BJ (cell line): Measurements from ENCODE around the gene HS6ST3. TPM values are rescaled to one million over a fixed set of nuclear protein-coding genes. Genes with fewer than 3 reads are reported as not detected.

Experiments used
- CTCF ChIA-PET: fragments of 350-600 bp; formaldehyde crosslinking; extraction: SDS; loops from one replicate; lab custom pipeline; 2021; ENCODE audit warnings: antibody characterized with exemption, inconsistent platforms; lab: Yijun Ruan, JAX
- POLR2A ChIA-PET: fragments of 300-600 bp; sonication (Branson Sonifier 250); formaldehyde crosslinking; extraction: SDS; loops from one replicate; lab custom pipeline; 2021; ENCODE audit warnings: antibody characterized with exemption; lab: Charles Lee
- DNase-seq: peaks from one replicate; pipeline ENCODE4 v3.0.0-alpha.2; 2011; ENCODE audit warnings: low read depth
- H3K27me3 ChIP-seq: 2 replicates; pipeline ENCODE4 v1.6.0; 2011; ENCODE audit warnings: low read length; ENCODE audit not compliant: control insufficient read depth, insufficient read depth
- H3K36me3 ChIP-seq: 2 replicates; pipeline ENCODE4 v1.5.1; 2011; ENCODE audit warnings: low read length; ENCODE audit not compliant: control insufficient read depth, insufficient read depth
- H3K4me3 ChIP-seq: 2 replicates; pipeline ENCODE4 v1.5.1; 2011; ENCODE audit warnings: low read depth, mild to moderate bottlenecking, control low read depth, low read length
- polyA plus RNA-seq: library from polyadenylated mRNA; depleted of rRNA; stranded (reverse); fragments of >200 nt; gene quantifications from 2 replicates; pipeline ENCODE4 v1.2.3, GENCODE V29; 2011
- TF ChIP-seq, protein P1 (sequence below): IDR thresholded peaks from 2 replicates; pipeline ENCODE4 v1.5.1; 2011; ENCODE audit warnings: low read depth, mild to moderate bottlenecking, control low read depth, inconsistent platforms, low read length, moderate library complexity; ENCODE audit not compliant: insufficient read depth

Gene HS6ST3
- polyA plus RNA-seq, 1 experiment, result not detected

- POLR2A ChIA-PET, result no interaction called here
- DNase-seq, result no peak
- CTCF ChIA-PET, result no interaction called here
Observed at GRCh38 chr13:96285729-96286128, 195.8 kb downstream of the HS6ST3 start.

DNA sequence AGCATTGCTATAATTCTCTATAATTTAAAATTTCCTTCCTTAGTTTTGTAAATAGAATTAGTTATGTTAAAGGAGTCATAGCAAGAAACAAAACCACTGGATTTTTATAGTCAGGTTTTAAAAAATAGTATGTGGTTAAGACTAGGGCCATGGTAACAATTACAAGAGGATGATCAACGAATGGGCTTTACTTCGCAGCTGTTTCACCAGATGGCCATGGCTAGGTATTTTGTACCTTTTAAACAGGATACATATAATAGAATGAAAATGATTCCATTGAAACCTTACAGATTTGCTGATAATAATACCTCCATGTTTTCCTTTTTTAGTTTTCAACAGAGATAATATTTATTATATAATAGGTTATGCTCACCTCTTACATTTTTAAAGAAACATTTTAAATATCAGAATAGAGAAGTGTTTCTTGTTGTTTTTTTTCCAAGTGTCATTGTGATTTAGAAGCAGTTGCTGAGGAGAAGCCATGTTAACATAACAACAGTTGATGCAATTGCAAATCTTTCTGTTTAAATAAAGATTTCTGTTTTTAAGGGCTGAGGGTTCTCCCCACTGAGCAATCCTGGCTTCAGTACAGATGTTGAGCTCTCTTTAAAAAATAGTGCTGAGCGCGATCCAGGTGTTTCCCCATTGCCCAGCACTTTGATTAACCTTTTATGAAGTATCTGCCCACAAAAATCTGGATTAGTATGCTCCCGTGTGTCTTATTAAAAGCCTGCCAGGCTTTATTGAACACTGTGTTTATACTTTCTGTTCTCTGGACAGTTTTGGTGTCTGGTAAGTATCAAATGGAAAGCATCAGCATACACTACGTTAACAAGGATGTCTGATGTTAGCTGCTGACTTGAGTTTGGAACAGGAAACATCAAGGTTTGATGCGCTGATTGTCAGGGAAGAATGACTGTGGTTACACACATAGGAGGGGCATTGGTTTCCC lies 205.3 kb downstream of the HS6ST3 start:
- ChIA-PET POLR2A (no interaction called here), CTCF (no interaction called here)
- Histone ChIP-seq H3K36me3 (no peaks in the 10 kb centered on the region), H3K4me3 (no peak overlapping the region), H3K27me3 (no peaks in the 10 kb centered on the region)
- no peak for DNase-seq
- TF ChIP-seq, protein P1, sequence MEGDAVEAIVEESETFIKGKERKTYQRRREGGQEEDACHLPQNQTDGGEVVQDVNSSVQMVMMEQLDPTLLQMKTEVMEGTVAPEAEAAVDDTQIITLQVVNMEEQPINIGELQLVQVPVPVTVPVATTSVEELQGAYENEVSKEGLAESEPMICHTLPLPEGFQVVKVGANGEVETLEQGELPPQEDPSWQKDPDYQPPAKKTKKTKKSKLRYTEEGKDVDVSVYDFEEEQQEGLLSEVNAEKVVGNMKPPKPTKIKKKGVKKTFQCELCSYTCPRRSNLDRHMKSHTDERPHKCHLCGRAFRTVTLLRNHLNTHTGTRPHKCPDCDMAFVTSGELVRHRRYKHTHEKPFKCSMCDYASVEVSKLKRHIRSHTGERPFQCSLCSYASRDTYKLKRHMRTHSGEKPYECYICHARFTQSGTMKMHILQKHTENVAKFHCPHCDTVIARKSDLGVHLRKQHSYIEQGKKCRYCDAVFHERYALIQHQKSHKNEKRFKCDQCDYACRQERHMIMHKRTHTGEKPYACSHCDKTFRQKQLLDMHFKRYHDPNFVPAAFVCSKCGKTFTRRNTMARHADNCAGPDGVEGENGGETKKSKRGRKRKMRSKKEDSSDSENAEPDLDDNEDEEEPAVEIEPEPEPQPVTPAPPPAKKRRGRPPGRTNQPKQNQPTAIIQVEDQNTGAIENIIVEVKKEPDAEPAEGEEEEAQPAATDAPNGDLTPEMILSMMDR, result no peak

More at GRCh38 chr13:96285729-96286128, 195.8 kb downstream of the HS6ST3 start:
- no peak overlapping the region for H3K4me3 ChIP-seq
- H3K27me3 ChIP-seq, result no peaks in the 10 kb centered on the region
- H3K36me3 ChIP-seq, result no peaks in the 10 kb centered on the region
- TF ChIP-seq, protein P1, result no peak

- CTCF ChIA-PET, result no interaction called here
- H3K36me3 ChIP-seq, result no peaks in the 10 kb centered on the region
- H3K4me3 ChIP-seq, result no peak overlapping the region
- POLR2A ChIA-PET, result no interaction called here
- DNase-seq, result no peak
- TF ChIP-seq, protein P1, result no peak
- H3K27me3 ChIP-seq, result no peaks in the 10 kb centered on the region
Observed at GRCh38 chr13:96297360-96297759, 207.5 kb downstream of the HS6ST3 start.

- Histone ChIP-seq H3K27me3 (no peaks in the 10 kb centered on the region), H3K36me3 (no peaks in the 10 kb centered on the region), H3K4me3 (no peak overlapping the region)
- CTCF ChIA-PET, result no interaction called here
- POLR2A ChIA-PET, result no interaction called here
- TF ChIP-seq, protein P1, result no peak
- DNase-seq, result no peak
Observed at GRCh38 chr13:96299235-96299634, 209.3 kb downstream of the HS6ST3 start.

DNA sequence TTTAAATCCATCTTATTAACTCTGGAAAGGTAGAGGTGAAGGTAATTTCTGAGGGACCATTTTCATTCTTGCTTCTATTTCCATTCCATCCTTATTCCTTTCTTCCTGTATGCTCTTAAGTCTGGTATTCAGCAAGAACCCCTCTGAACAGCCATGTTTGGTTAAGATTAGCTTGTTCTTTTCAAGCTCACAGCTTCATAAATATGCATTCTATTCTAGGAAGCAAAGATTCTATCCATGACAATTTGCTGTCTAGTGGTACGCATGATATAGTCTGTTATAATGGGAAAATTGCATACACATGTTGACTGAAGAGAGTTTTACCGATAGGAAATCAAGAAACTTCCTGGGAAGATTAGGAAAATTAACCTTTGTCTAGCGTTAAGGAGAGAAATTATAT lies 218.7 kb downstream of the HS6ST3 start:
- POLR2A ChIA-PET, result no interaction called here

More for the DNA sequence above, 218.7 kb downstream of the HS6ST3 start:
- TF ChIP-seq, protein P1, result no peak
- CTCF ChIA-PET, result no interaction called here
- no peaks in the 10 kb centered on the region for H3K27me3 ChIP-seq
- no peak overlapping the region for H3K4me3 ChIP-seq
- H3K36me3 ChIP-seq, result no peaks in the 10 kb centered on the region
- no peak for DNase-seq
